H9 (cell line): ENCODE results near the gene GSAP. TPM values are rescaled to one million over a fixed set of nuclear protein-coding genes. Genes with fewer than 3 reads are reported as not detected.
"Not testable (repeated sequence)": the region's sequence is repeated elsewhere in the genome, so short reads cannot be mapped to it uniquely, and the experiment has no call there.

ENCODE experiments used
- DNase-seq: peaks from one replicate; pipeline ENCODE4 v3.0.0-alpha.2; 2017
- H2AFZ ChIP-seq: one replicate; pipeline ENCODE4 v1.6.1; 2013; ENCODE audit warnings: mild to moderate bottlenecking, low read length, control low read depth, moderate library complexity
- H2AK5ac ChIP-seq: 2 replicates; pipeline ENCODE4 v1.6.1; 2013; ENCODE audit warnings: low read length, control low read depth, mixed read lengths; ENCODE audit not compliant: insufficient read length
- H2BK120ac ChIP-seq: one replicate; pipeline ENCODE4 v1.6.1; 2013; ENCODE audit warnings: low read depth, mild to moderate bottlenecking, low read length, control low read depth, inconsistent platforms; ENCODE audit not compliant: poor library complexity, severe bottlenecking
- H2BK12ac ChIP-seq: 2 replicates; pipeline ENCODE4 v1.6.1; 2013; ENCODE audit warnings: low read length, control low read depth, mixed read lengths, low read depth; ENCODE audit not compliant: insufficient read length
- H2BK15ac ChIP-seq: 2 replicates; pipeline ENCODE4 v1.6.1; 2013; ENCODE audit warnings: low read depth, low read length, control low read depth
- H2BK20ac ChIP-seq: one replicate; pipeline ENCODE4 v1.6.1; 2013; ENCODE audit warnings: low read depth, mild to moderate bottlenecking, low read length, control low read depth, inconsistent platforms; ENCODE audit not compliant: poor library complexity, severe bottlenecking
- H2BK5ac ChIP-seq: 2 replicates; pipeline ENCODE4 v1.6.1; 2013; ENCODE audit warnings: low read length, control low read depth, mixed read lengths; ENCODE audit not compliant: insufficient read length
- H3K14ac ChIP-seq: 2 replicates; pipeline ENCODE4 v1.6.1; 2013; ENCODE audit warnings: low read length, control low read depth; ENCODE audit not compliant: insufficient read depth
- H3K18ac ChIP-seq: 2 replicates; pipeline ENCODE4 v1.6.1; 2013; ENCODE audit warnings: low read depth, mild to moderate bottlenecking, mixed read lengths, low read length, control low read depth; ENCODE audit not compliant: insufficient read length
- H3K23ac ChIP-seq: 2 replicates; pipeline ENCODE4 v1.6.1; 2013; ENCODE audit warnings: low read length, control low read depth, mixed read lengths, low read depth; ENCODE audit not compliant: insufficient read length
- H3K23me2 ChIP-seq: 2 replicates; pipeline ENCODE4 v1.6.1; 2013; ENCODE audit warnings: low read depth, mild to moderate bottlenecking, mixed read lengths, low read length, control low read depth; ENCODE audit not compliant: insufficient read length, poor library complexity, severe bottlenecking
- H3K27ac ChIP-seq: 2 replicates; pipeline ENCODE4 v1.5.1; 2013; ENCODE audit warnings: low read length, control low read depth, mixed read lengths, low read depth; ENCODE audit not compliant: insufficient read length
- H3K27me3 ChIP-seq: 2 replicates; pipeline ENCODE4 v1.6.1; 2013; ENCODE audit warnings: low read length, control low read depth, inconsistent platforms; ENCODE audit not compliant: insufficient read depth
- H3K4ac ChIP-seq: 2 replicates; pipeline ENCODE4 v1.6.1; 2013; ENCODE audit warnings: low read depth, mild to moderate bottlenecking, control low read depth, inconsistent platforms, low read length, moderate library complexity
- H3K4me1 ChIP-seq: 2 replicates; pipeline ENCODE4 v1.6.1; 2013; ENCODE audit warnings: low read length, control low read depth, inconsistent platforms; ENCODE audit not compliant: insufficient read depth
- H3K4me2 ChIP-seq: 2 replicates; pipeline ENCODE4 v1.6.1; 2013; ENCODE audit warnings: low read length, control low read depth, mixed read lengths; ENCODE audit not compliant: insufficient read length, insufficient read depth
- H3K56ac ChIP-seq: 2 replicates; pipeline ENCODE4 v1.6.1; 2013; ENCODE audit warnings: low read depth, mild to moderate bottlenecking, mixed read lengths, low read length, control low read depth; ENCODE audit not compliant: insufficient read length
- H3K79me1 ChIP-seq: 2 replicates; pipeline ENCODE4 v1.6.1; 2013; ENCODE audit warnings: low read depth, mild to moderate bottlenecking, moderate library complexity, low read length, control low read depth, inconsistent platforms; ENCODE audit not compliant: insufficient read depth, poor library complexity, severe bottlenecking
- H3K79me2 ChIP-seq: 2 replicates; pipeline ENCODE4 v1.6.1; 2013; ENCODE audit warnings: low read length, control low read depth, inconsistent platforms; ENCODE audit not compliant: insufficient read depth
- H3K9ac ChIP-seq: 2 replicates; pipeline ENCODE4 v1.6.1; 2013; ENCODE audit warnings: low read length, control low read depth, mixed read lengths; ENCODE audit not compliant: insufficient read length; ENCODE audit errors: extremely low read depth
- H3K9me3 ChIP-seq: one replicate; pipeline ENCODE4 v1.6.1; 2013; ENCODE audit warnings: low read depth, low read length, inconsistent platforms; ENCODE audit not compliant: control insufficient read depth
- H3T11ph ChIP-seq: one replicate; pipeline ENCODE4 v1.6.1; 2013; ENCODE audit warnings: mild to moderate bottlenecking, low read length, control low read depth, inconsistent platforms
- H4K20me1 ChIP-seq: one replicate; pipeline ENCODE4 v1.6.1; 2013; ENCODE audit not compliant: control insufficient read depth, insufficient read length, insufficient read depth
- H4K5ac ChIP-seq: 2 replicates; pipeline ENCODE4 v1.6.1; 2013; ENCODE audit warnings: low read depth, mild to moderate bottlenecking, mixed read lengths, low read length, control low read depth; ENCODE audit not compliant: insufficient read length
- H4K8ac ChIP-seq: replicated peaks from 2 replicates; pipeline ENCODE4 v1.6.1; 2013; ENCODE audit warnings: low read length, control low read depth, mixed read lengths, low read depth; ENCODE audit not compliant: insufficient read length
- H4K91ac ChIP-seq: 2 replicates; pipeline ENCODE4 v1.6.1; 2013; ENCODE audit warnings: low read depth, mild to moderate bottlenecking, moderate library complexity, mixed read lengths, low read length, control low read depth; ENCODE audit not compliant: insufficient read length
- H3K27ac Mint-ChIP-seq, 3 experiments: 2 replicates in 2 of 3; 3 replicates in 1 of 3; pipeline ENCODE4 v1.8.0; 2020 to 2021; ENCODE audit warnings: mixed read lengths in 3 of 3, mild to moderate bottlenecking in 1 of 3, moderate library complexity in 1 of 3
- H3K27me3 Mint-ChIP-seq: 2 replicates; pipeline ENCODE4 v1.8.0; 2021; ENCODE audit warnings: low read depth, mild to moderate bottlenecking, moderate library complexity, mixed read lengths
- H3K36me3 Mint-ChIP-seq, 3 experiments: 2 replicates in 2 of 3; 3 replicates in 1 of 3; pipeline ENCODE4 v1.8.0; 2020 to 2021; ENCODE audit warnings: low read depth in 3 of 3, mixed read lengths in 3 of 3; ENCODE audit not compliant: insufficient read depth in 1 of 3
- H3K4me1 Mint-ChIP-seq, 2 experiments: 2 replicates each; pipeline ENCODE4 v1.8.0; 2020; ENCODE audit warnings: mixed read lengths in 2 of 2
- H3K4me3 Mint-ChIP-seq, 2 experiments: 2 replicates in 1 of 2; 3 replicates in 1 of 2; pipeline ENCODE4 v1.8.0; 2020 to 2021; ENCODE audit warnings: mild to moderate bottlenecking in 2 of 2, mixed read lengths in 2 of 2, moderate library complexity in 1 of 2
- H3K9me3 Mint-ChIP-seq, 2 experiments: 2 replicates in 1 of 2; 3 replicates in 1 of 2; pipeline ENCODE4 v1.8.0; 2020; ENCODE audit warnings: mild to moderate bottlenecking in 2 of 2, mixed read lengths in 2 of 2, moderate library complexity in 1 of 2
- CTCF ChIP-seq: fragments of 200-600 bp; sonication (generic); conservative IDR thresholded peaks from 3 replicates; pipeline ENCODE4 v1.8.0; 2021; ENCODE audit warnings: antibody characterized with exemption, mild to moderate bottlenecking
- WGBS: extraction: QIAGEN DNeasy Blood & Tissue Kit; methylation state at CpG from one replicate; pipeline ENCODE4 v1.1.7; 2013; ENCODE audit warnings: missing lambda C conversion rate, low lambda C conversion rate, mixed read lengths; ENCODE audit not compliant: insufficient read length; ENCODE audit errors: extremely low coverage; 5-methylcytosine and 5-hydroxymethylcytosine counted together
- total RNA-seq: library from RNA; stranded (reverse); gene quantifications from 2 replicates; pipeline ENCODE4 v1.2.1, GENCODE V29; 2021

Gene GSAP
- total RNA-seq, 1 experiment from 2014 or later = 1.9 TPM

GRCh38 chr7:77464589-77464988 lies 48.4 kb upstream of the GSAP start:
- DNase-seq = no peak
- Mint-ChIP-seq H3K27ac (no peak overlapping the region), H3K27me3 (no peaks in the 10 kb centered on the region; the same call in 1 of the 2 replicates), H3K4me3 (no peak overlapping the region), H3K9me3 (peaks cover 3 to 4% of the 10 kb centered on the region in 2 experiments; a peak in 1 of 5 replicates), H3K36me3 (no peaks in the 10 kb centered on the region), H3K4me1 (no peaks in the 10 kb centered on the region)
- H3K27me3 ChIP-seq = no peaks in the 10 kb centered on the region
- no peak overlapping the region for H3K4me2 ChIP-seq
- WGBS = no CpG with 5 or more reads among the region's 4 CpGs
- H4K8ac ChIP-seq = no peak overlapping the region
- H3K27ac ChIP-seq = no peak overlapping the region
- no peaks in the 10 kb centered on the region for H3K9me3 ChIP-seq
- no peak overlapping the region for H2BK15ac ChIP-seq
- H3K4me1 ChIP-seq = no peaks in the 10 kb centered on the region
- no peak overlapping the region for H4K5ac ChIP-seq
- no peak overlapping the region for H3K4ac ChIP-seq
- H3K14ac ChIP-seq = no peak overlapping the region
- no peaks in the 10 kb centered on the region for H3K79me1 ChIP-seq
- H3K23ac ChIP-seq = no peak overlapping the region
- H2BK20ac ChIP-seq = no peak overlapping the region
- H2AK5ac ChIP-seq = no peak overlapping the region
- H4K20me1 ChIP-seq = no peaks in the 10 kb centered on the region
- no peaks in the 10 kb centered on the region for H3K79me2 ChIP-seq
- H2BK120ac ChIP-seq = no peak overlapping the region
- no peak overlapping the region for H3K18ac ChIP-seq
- no peak overlapping the region for H3T11ph ChIP-seq
- TF ChIP-seq CTCF = no peak
- no peak overlapping the region for H2BK12ac ChIP-seq
- no peak overlapping the region for H4K91ac ChIP-seq
- no peak overlapping the region for H2AFZ ChIP-seq
- no peak overlapping the region for H3K9ac ChIP-seq
- no peaks in the 10 kb centered on the region for H3K23me2 ChIP-seq
- H2BK5ac ChIP-seq = no peak overlapping the region
- H3K56ac ChIP-seq = no peak overlapping the region

- H3K14ac ChIP-seq, H3K9ac ChIP-seq, H3K9me3 ChIP-seq, H3K36me3 Mint-ChIP-seq, H2BK5ac ChIP-seq, H2AK5ac ChIP-seq, H3K79me2 ChIP-seq, H3K4me2 ChIP-seq, H3K4me1 ChIP-seq, H3K4ac ChIP-seq, H3K27me3 Mint-ChIP-seq, H3K4me1 Mint-ChIP-seq, H3K4me3 Mint-ChIP-seq, H4K91ac ChIP-seq, H2BK20ac ChIP-seq, H3K27me3 ChIP-seq, H3K18ac ChIP-seq, H2BK15ac ChIP-seq, H3T11ph ChIP-seq, H3K27ac Mint-ChIP-seq, H3K79me1 ChIP-seq, H2BK120ac ChIP-seq, H4K8ac ChIP-seq, H3K23ac ChIP-seq, H4K5ac ChIP-seq, H4K20me1 ChIP-seq, H3K27ac ChIP-seq, H3K23me2 ChIP-seq, H3K9me3 Mint-ChIP-seq, H2AFZ ChIP-seq, H3K56ac ChIP-seq, DNase-seq, H2BK12ac ChIP-seq: not testable (repeated sequence)
- no CpG with 5 or more reads among the region's 6 CpGs for WGBS
Observed at GRCh38 chr7:77463632-77464031, 47.5 kb upstream of the GSAP start.
